ENCODE data around the gene HPS3.
"Not testable (repeated sequence)": the region's sequence is repeated elsewhere in the genome, so short reads cannot be mapped to it uniquely, and the experiment has no call there.

HPS3 gene

GRCh38 chr3:149209431-149209830, 80.0 kb downstream of the HPS3 start:
- ChIA-PET POLR2A (no interaction called here), CTCF (interaction anchor here (1.0 kb wide), 1 partner anchor 33 kb away, joined by 3 read pairs; no protein-coding TSS in a partner anchor)
- Histone ChIP-seq H3K9me3 (ENCODE audit: control extremely low read depth in 1 of 5, control insufficient read depth in 4 of 5, insufficient read depth in 2 of 5, low read depth in 1 of 5, low read length in 4 of 5) (no peaks in the 10 kb centered on the region), H3K4me1 (ENCODE audit: control extremely low read depth in 1 of 4, control insufficient read depth in 4 of 4, insufficient read depth in 4 of 4, low read length in 3 of 4) (peaks cover 0 to under 1% (median under 1%) of the 10 kb centered on the region in 4 experiments), H3K36me3 (ENCODE audit: control insufficient read depth in 4 of 4, insufficient read depth in 4 of 4, low read length in 3 of 4) (no peaks in the 10 kb centered on the region), H3K27ac (ENCODE audit: insufficient read depth in 1 of 2, low read depth in 1 of 2, low read length in 2 of 2, poor library complexity in 1 of 2, severe bottlenecking in 2 of 2) (no peak overlapping the region), H3K4me3 (ENCODE audit: control insufficient read depth in 1 of 7, extremely low read depth in 1 of 7, insufficient read depth in 4 of 7, low read depth in 2 of 7, low read length in 6 of 7) (no peak overlapping the region), H3K27me3 (replicated peaks in 2 of 5; ENCODE audit: control insufficient read depth in 4 of 5, insufficient read depth in 5 of 5, low read length in 4 of 5) (no peaks in the 10 kb centered on the region)
- no peak for DNase-seq
- no CpG with 5 or more reads among the region's 4 CpGs for WGBS (ENCODE audit: insufficient coverage)

GRCh38 chr3:149212386-149212785, 82.9 kb downstream of the HPS3 start:
- Histone ChIP-seq H3K36me3 (ENCODE audit: control insufficient read depth in 4 of 4, insufficient read depth in 4 of 4, low read length in 3 of 4) (no peaks in the 10 kb centered on the region), H3K27me3 (replicated peaks in 2 of 5; ENCODE audit: control insufficient read depth in 4 of 5, insufficient read depth in 5 of 5, low read length in 4 of 5) (no peaks in the 10 kb centered on the region), H3K4me1 (ENCODE audit: control extremely low read depth in 1 of 4, control insufficient read depth in 4 of 4, insufficient read depth in 4 of 4, low read length in 3 of 4) (peaks cover 0 to 8% (median 3%) of the 10 kb centered on the region in 4 experiments), H3K9me3 (ENCODE audit: control extremely low read depth in 1 of 5, control insufficient read depth in 4 of 5, insufficient read depth in 2 of 5, low read depth in 1 of 5, low read length in 4 of 5) (no peaks in the 10 kb centered on the region), H3K4me3 (ENCODE audit: control insufficient read depth in 1 of 7, extremely low read depth in 1 of 7, insufficient read depth in 4 of 7, low read depth in 2 of 7, low read length in 6 of 7) (no peak overlapping the region), H3K27ac (ENCODE audit: insufficient read depth in 1 of 2, low read depth in 1 of 2, low read length in 2 of 2, poor library complexity in 1 of 2, severe bottlenecking in 2 of 2) (no peak overlapping the region)
- POLR2A ChIA-PET: no interaction called here
- CTCF ChIA-PET: interaction anchor here (0.9 kb wide), 1 partner anchor 9 kb away, joined by 6 read pairs; no protein-coding TSS in a partner anchor
- no CpG with 5 or more reads among the region's 1 CpG for WGBS (ENCODE audit: insufficient coverage)
- no peak for DNase-seq

GRCh38 chr3:149214702-149215101, 85.3 kb downstream of the HPS3 start:
- POLR2A ChIA-PET: no interaction called here
- Histone ChIP-seq H3K36me3 (ENCODE audit: control insufficient read depth in 4 of 4, insufficient read depth in 4 of 4, low read length in 3 of 4) (no peaks in the 10 kb centered on the region), H3K4me3 (ENCODE audit: control insufficient read depth in 1 of 7, extremely low read depth in 1 of 7, insufficient read depth in 4 of 7, low read depth in 2 of 7, low read length in 6 of 7) (no peak overlapping the region), H3K27me3 (replicated peaks in 2 of 5; ENCODE audit: control insufficient read depth in 4 of 5, insufficient read depth in 5 of 5, low read length in 4 of 5) (no peaks in the 10 kb centered on the region), H3K4me1 (ENCODE audit: control extremely low read depth in 1 of 4, control insufficient read depth in 4 of 4, insufficient read depth in 4 of 4, low read length in 3 of 4) (peaks cover 0 to 8% (median 3%) of the 10 kb centered on the region in 4 experiments), H3K27ac (ENCODE audit: insufficient read depth in 1 of 2, low read depth in 1 of 2, low read length in 2 of 2, poor library complexity in 1 of 2, severe bottlenecking in 2 of 2) (no peak overlapping the region), H3K9me3 (ENCODE audit: control extremely low read depth in 1 of 5, control insufficient read depth in 4 of 5, insufficient read depth in 2 of 5, low read depth in 1 of 5, low read length in 4 of 5) (no peaks in the 10 kb centered on the region)
- DNase-seq: no peak
- CTCF ChIA-PET: no interaction called here
- WGBS (ENCODE audit: insufficient coverage): 100% methylated on average over 1 of the region's 1 CpG

GRCh38 chr3:149215515-149215914, 86.1 kb downstream of the HPS3 start:
- no peaks in the 10 kb centered on the region for H3K27me3 ChIP-seq (replicated peaks in 2 of 5; ENCODE audit: control insufficient read depth in 4 of 5, insufficient read depth in 5 of 5, low read length in 4 of 5)
- WGBS (ENCODE audit: insufficient coverage): no CpG with 5 or more reads among the region's 2 CpGs
- ChIA-PET CTCF (no interaction called here), POLR2A (no interaction called here)
- H3K4me1 ChIP-seq (ENCODE audit: control extremely low read depth in 1 of 4, control insufficient read depth in 4 of 4, insufficient read depth in 4 of 4, low read length in 3 of 4): peaks cover 0 to 8% (median 3%) of the 10 kb centered on the region in 4 experiments
- no peaks in the 10 kb centered on the region for H3K9me3 ChIP-seq (ENCODE audit: control extremely low read depth in 1 of 5, control insufficient read depth in 4 of 5, insufficient read depth in 2 of 5, low read depth in 1 of 5, low read length in 4 of 5)
- no peak overlapping the region for H3K27ac ChIP-seq (ENCODE audit: insufficient read depth in 1 of 2, low read depth in 1 of 2, low read length in 2 of 2, poor library complexity in 1 of 2, severe bottlenecking in 2 of 2)
- no peaks in the 10 kb centered on the region for H3K36me3 ChIP-seq (ENCODE audit: control insufficient read depth in 4 of 4, insufficient read depth in 4 of 4, low read length in 3 of 4)
- DNase-seq: no peak
- H3K4me3 ChIP-seq (ENCODE audit: control insufficient read depth in 1 of 7, extremely low read depth in 1 of 7, insufficient read depth in 4 of 7, low read depth in 2 of 7, low read length in 6 of 7): no peak overlapping the region

DNA sequence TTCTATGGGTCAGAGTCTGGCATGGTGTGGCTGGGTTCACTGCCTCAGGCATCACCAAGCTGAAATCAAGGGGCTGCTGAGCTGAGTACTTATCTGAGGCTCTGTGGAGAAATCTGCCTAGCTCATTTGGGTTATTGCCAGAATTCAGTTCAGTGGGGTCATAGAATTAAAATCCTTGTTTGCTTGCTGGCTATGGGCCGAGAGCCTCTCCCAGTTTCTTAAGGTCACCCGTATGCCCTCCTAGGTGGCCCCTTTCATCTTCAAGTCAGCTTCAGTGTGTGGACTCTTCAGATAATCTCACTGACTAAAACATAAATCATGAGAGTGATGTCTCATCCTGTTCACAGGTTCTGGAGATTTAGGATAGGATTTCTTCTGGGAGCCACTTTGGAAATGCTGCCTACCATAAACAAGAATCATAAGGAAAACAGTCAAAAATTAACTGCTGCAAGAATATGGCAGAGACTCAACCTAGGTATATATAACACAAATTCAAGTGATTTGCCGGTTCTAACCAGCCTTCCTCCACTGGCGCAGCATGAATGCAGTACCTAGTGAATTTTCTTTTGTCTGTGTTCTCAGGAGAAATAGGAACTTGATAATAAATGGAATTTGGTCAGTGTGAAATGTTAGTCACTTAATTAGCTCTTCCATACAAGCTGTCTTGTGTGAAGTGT, 86.9 kb downstream of the HPS3 start:
- H3K27me3 ChIP-seq (replicated peaks in 2 of 5; ENCODE audit: control insufficient read depth in 4 of 5, insufficient read depth in 5 of 5, low read length in 4 of 5): no peaks in the 10 kb centered on the region
- WGBS (ENCODE audit: insufficient coverage): 96% methylated on average over 4 of the region's 4 CpGs

GRCh38 chr3:149217347-149217746, 87.9 kb downstream of the HPS3 start:
- Histone ChIP-seq H3K4me1 (ENCODE audit: control extremely low read depth in 1 of 4, control insufficient read depth in 4 of 4, insufficient read depth in 4 of 4, low read length in 3 of 4) (peaks cover 0 to 9% (median 4%) of the 10 kb centered on the region in 4 experiments), H3K27me3 (replicated peaks in 2 of 5; ENCODE audit: control insufficient read depth in 4 of 5, insufficient read depth in 5 of 5, low read length in 4 of 5) (no peaks in the 10 kb centered on the region), H3K27ac (ENCODE audit: insufficient read depth in 1 of 2, low read depth in 1 of 2, low read length in 2 of 2, poor library complexity in 1 of 2, severe bottlenecking in 2 of 2) (no peak overlapping the region), H3K4me3 (ENCODE audit: control insufficient read depth in 1 of 7, extremely low read depth in 1 of 7, insufficient read depth in 4 of 7, low read depth in 2 of 7, low read length in 6 of 7) (no peak overlapping the region), H3K9me3 (ENCODE audit: control extremely low read depth in 1 of 5, control insufficient read depth in 4 of 5, insufficient read depth in 2 of 5, low read depth in 1 of 5, low read length in 4 of 5) (no peaks in the 10 kb centered on the region), H3K36me3 (ENCODE audit: control insufficient read depth in 4 of 4, insufficient read depth in 4 of 4, low read length in 3 of 4) (no peaks in the 10 kb centered on the region)
- DNase-seq: no peak
- CTCF ChIA-PET: interaction anchor here (0.8 to 1.1 kb wide), 2 partner anchors 11 to 36 kb away, joined by 3 to 4 read pairs; no protein-coding TSS in a partner anchor
- POLR2A ChIA-PET: no interaction called here
- 80% methylated on average over 1 of the region's 5 CpGs for WGBS (ENCODE audit: insufficient coverage)

More for the DNA sequence above, 86.9 kb downstream of the HPS3 start:
- Histone ChIP-seq H3K4me3 (ENCODE audit: control insufficient read depth in 1 of 7, extremely low read depth in 1 of 7, insufficient read depth in 4 of 7, low read depth in 2 of 7, low read length in 6 of 7) (no peak overlapping the region), H3K4me1 (ENCODE audit: control extremely low read depth in 1 of 4, control insufficient read depth in 4 of 4, insufficient read depth in 4 of 4, low read length in 3 of 4) (peaks cover 0 to 8% (median 3%) of the 10 kb centered on the region in 4 experiments), H3K36me3 (ENCODE audit: control insufficient read depth in 4 of 4, insufficient read depth in 4 of 4, low read length in 3 of 4) (no peaks in the 10 kb centered on the region), H3K27ac (ENCODE audit: insufficient read depth in 1 of 2, low read depth in 1 of 2, low read length in 2 of 2, poor library complexity in 1 of 2, severe bottlenecking in 2 of 2) (no peak overlapping the region), H3K9me3 (ENCODE audit: control extremely low read depth in 1 of 5, control insufficient read depth in 4 of 5, insufficient read depth in 2 of 5, low read depth in 1 of 5, low read length in 4 of 5) (no peaks in the 10 kb centered on the region)
- ChIA-PET POLR2A (no interaction called here), CTCF (interaction anchor here (1.1 kb wide), 1 partner anchor 12 kb away, joined by 4 read pairs; no protein-coding TSS in a partner anchor)
- DNase-seq: peak in 1 of 3 donors; percentile 10

DNA sequence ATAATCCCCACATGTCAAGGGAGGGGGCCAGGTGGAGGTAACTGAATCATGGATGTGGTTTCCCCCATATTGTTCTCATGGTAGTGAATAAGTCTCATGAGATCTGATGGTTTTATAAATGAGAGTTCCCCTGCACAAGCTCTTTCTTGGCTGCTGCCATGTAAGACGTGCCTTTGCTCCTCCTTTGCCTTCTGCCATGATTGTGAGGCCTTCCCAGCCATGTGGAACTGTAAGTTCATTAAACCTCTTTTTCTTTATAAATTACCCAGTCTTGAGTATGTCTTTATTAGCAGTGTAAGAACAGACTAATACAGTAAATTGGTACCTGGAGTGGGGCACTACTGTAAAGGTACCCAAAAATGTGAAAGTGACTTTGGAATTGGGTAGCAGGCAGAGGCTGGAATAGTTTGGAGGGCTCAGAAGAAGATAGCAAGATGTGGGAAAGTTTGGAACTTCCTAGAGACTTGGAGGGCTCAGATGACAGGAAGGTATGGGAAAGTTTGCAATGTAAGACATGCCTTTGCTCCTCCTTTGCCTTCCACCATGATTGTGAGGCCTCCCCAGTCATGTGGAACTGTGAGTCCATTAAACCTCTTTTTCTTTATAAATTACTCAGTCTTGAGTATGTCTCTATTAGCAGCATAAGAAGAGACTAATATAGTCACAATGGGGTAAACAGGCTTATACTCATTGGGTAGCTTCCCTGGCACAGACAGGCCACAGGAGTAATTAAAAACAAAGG, 90.1 kb downstream of the HPS3 start:
- H3K9me3 ChIP-seq (ENCODE audit: control extremely low read depth in 1 of 5, control insufficient read depth in 4 of 5, insufficient read depth in 2 of 5, low read depth in 1 of 5, low read length in 4 of 5); DNase-seq; H3K36me3 ChIP-seq (ENCODE audit: control insufficient read depth in 4 of 4, insufficient read depth in 4 of 4, low read length in 3 of 4); H3K4me3 ChIP-seq (ENCODE audit: control insufficient read depth in 1 of 7, extremely low read depth in 1 of 7, insufficient read depth in 4 of 7, low read depth in 2 of 7, low read length in 6 of 7); POLR2A ChIA-PET; CTCF ChIA-PET; H3K27me3 ChIP-seq (replicated peaks in 2 of 5; ENCODE audit: control insufficient read depth in 4 of 5, insufficient read depth in 5 of 5, low read length in 4 of 5); H3K27ac ChIP-seq (ENCODE audit: insufficient read depth in 1 of 2, low read depth in 1 of 2, low read length in 2 of 2, poor library complexity in 1 of 2, severe bottlenecking in 2 of 2): not testable (repeated sequence)
- H3K4me1 ChIP-seq (ENCODE audit: control extremely low read depth in 1 of 4, control insufficient read depth in 4 of 4, insufficient read depth in 4 of 4, low read length in 3 of 4): peaks cover 0 to 18% (median 10%) of the 10 kb centered on the region in 4 experiments
- 100% methylated on average over 1 of the region's 1 CpG for WGBS (ENCODE audit: insufficient coverage)
